ENCODE measurements around the gene XYLT1.
A peak's percentile ranks its signal among the peaks of the same experiment; 100 is the strongest.

XYLT1 gene

DNA sequence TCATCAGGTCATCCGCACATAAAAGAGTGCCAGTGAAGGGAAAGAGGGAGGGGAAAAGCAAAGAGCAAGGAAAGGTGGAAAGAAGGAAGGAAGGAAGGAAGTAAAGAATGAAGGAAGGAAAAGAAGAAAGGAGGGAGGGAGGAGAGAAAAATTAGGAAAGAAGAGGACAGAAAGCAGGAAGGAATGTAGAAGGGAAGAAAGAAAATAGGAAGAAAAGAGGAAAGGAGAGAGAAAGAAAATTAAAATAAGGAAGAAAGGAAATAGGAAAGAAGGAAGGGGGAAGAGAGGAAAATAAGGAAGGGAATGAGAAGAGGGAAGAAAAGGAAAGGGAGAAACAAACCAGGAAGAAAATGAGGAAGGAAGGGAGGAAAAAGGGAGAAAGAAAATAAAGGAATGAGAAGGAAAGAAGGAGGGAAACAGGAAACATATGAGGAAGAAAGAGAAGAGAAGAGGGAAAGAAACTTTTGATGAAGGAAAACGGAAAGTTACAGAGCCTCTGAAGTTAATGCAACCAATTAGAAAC, 212.6 kb downstream of the XYLT1 start:
- DNase-seq (ENCODE audit: insufficient read length, low spot score), result no peak
- FAIRE-seq, result no peak
- TF ChIP-seq TAF1 (IDR thresholded peaks at IDR 0.05; ENCODE audit: low read depth, low read length) (no peak), POLR2A (IDR thresholded peaks at IDR 0.05; ENCODE audit: low read depth, low read length) (no peak), POLR2AphosphoS5 (IDR thresholded peaks at IDR 0.05; ENCODE audit: low read depth, low read length) (no peak)

DNA sequence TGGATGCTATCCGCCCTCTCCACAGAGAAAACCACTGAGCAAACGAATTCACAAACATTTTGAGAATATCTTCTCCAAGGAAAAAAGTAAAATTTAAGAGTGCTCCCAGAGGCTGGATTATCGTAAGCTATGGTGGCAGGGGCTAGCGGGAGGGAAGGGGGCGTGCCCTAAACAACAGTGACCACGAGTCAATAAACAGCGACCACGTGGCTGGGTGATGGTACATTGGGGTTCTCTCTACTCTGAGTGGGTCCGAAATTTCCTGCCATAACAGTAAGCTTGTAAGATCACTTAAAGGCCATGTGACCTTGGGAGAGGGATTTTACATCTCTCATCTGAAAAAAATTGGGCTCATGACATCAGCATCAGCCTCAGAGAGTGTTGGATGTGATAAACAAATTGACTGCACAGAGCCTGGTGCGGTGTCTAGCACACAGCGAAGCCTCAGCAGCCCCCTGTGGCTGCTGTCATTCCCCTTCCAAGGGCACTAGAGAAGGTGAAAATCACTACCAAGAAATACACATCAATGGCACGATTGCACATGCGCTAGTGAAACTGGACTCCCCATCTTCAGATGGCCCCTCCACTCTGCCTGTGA, 213.2 kb downstream of the XYLT1 start:
- DNase-seq (ENCODE audit: insufficient read length, low spot score) (no peak), FAIRE-seq (no peak)
- TF ChIP-seq POLR2A (IDR thresholded peaks at IDR 0.05; ENCODE audit: low read depth, low read length) (no peak), SPI1 (IDR thresholded peaks at IDR 0.05; ENCODE audit: low read depth, low read length) (no peak), POU2F2 (IDR thresholded peaks at IDR 0.05; ENCODE audit: low read depth, low read length) (no peak), TAF1 (IDR thresholded peaks at IDR 0.05; ENCODE audit: low read depth, low read length) (no peak), POLR2AphosphoS5 (IDR thresholded peaks at IDR 0.05; ENCODE audit: low read depth, low read length) (no peak), PAX5 (IDR thresholded peaks at IDR 0.05; ENCODE audit: insufficient read depth, low read length, severe bottlenecking) (no peak)

DNA sequence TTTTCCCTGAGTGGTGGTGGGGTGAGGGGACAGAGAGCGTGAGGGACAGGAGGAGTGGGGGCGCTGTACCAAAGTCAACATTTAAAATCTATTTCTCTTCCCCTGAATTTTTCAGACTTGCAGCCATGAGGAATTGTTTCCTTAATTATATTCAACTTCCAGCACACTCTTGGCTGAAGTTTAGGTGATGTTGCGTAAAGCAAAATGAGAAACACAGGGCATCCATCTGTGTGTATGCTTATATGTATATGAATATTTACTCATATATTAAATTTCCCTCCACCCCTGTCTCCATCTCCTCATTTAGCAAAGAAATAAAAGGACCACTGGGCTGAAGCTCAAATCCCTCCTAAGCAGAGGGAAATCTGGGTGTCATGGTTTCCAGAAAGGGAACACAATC, 218.1 kb downstream of the XYLT1 start:
- FAIRE-seq (no peak), DNase-seq (ENCODE audit: insufficient read length, low spot score) (no peak)
- no peak for TF ChIP-seq POLR2A (IDR thresholded peaks at IDR 0.05; ENCODE audit: low read depth, low read length)
- no peak for TF ChIP-seq POLR2AphosphoS5 (IDR thresholded peaks at IDR 0.05; ENCODE audit: low read depth, low read length)
- no peak for TF ChIP-seq SPI1 (IDR thresholded peaks at IDR 0.05; ENCODE audit: low read depth, low read length)
- no peak for TF ChIP-seq POU2F2 (IDR thresholded peaks at IDR 0.05; ENCODE audit: low read depth, low read length)

DNA sequence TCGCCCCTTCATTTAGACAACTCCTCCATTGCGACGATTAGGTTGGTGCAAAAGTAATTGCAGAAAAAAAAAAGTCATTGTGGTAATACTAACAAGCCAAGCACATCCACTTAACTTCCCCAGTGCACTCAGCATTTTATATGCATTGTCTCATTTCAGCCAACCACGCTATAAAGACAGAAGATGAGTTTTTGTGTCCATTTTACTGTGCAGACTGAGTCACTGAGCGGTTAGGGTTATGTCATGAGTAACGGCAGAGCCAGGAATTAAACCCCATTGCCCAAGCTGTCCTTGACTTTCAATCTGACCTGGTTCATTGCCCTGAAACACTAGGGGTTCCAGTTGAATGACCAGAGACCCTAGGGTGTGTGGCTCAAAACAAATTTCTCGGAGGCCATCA, 218.7 kb downstream of the XYLT1 start:
- TF ChIP-seq SPI1 (IDR thresholded peaks at IDR 0.05; ENCODE audit: low read depth, low read length) (no peak), POLR2AphosphoS5 (IDR thresholded peaks at IDR 0.05; ENCODE audit: low read depth, low read length) (no peak), POLR2A (IDR thresholded peaks at IDR 0.05; ENCODE audit: low read depth, low read length) (no peak), PAX5 (IDR thresholded peaks at IDR 0.05; ENCODE audit: insufficient read depth, low read length, severe bottlenecking) (no peak), POU2F2 (IDR thresholded peaks at IDR 0.05; ENCODE audit: low read depth, low read length) (no peak), TAF1 (IDR thresholded peaks at IDR 0.05; ENCODE audit: low read depth, low read length) (no peak)
- FAIRE-seq (peak; percentile 33), DNase-seq (ENCODE audit: insufficient read length, low spot score) (no peak)

DNA sequence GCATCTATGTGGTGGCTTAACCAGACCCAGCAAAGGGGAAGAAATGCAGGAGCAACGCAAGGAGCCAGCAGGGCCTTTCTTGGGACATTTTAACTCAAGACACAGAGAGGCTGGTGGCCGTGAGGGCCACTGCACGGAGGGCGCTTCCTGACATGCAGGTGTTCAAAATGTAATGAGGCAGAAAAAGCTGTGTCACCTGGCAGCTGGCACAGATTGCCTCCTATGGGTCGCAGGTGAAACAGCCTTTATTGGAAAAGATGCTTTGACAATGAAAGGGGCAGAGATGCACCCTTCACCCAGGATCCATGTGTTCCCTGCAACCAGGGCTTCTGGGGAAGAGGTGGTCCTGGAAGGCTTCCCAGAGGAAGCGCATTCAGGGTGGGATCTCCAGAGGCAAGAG, 219.3 kb downstream of the XYLT1 start:
- no peak for TF ChIP-seq PAX5 (IDR thresholded peaks at IDR 0.05; ENCODE audit: insufficient read depth, low read length, severe bottlenecking)
- TF ChIP-seq POLR2AphosphoS5 (IDR thresholded peaks at IDR 0.05; ENCODE audit: low read depth, low read length), result no peak
- TF ChIP-seq POLR2A (IDR thresholded peaks at IDR 0.05; ENCODE audit: low read depth, low read length), result no peak
- no peak for TF ChIP-seq TAF1 (IDR thresholded peaks at IDR 0.05; ENCODE audit: low read depth, low read length)
- no peak for TF ChIP-seq POU2F2 (IDR thresholded peaks at IDR 0.05; ENCODE audit: low read depth, low read length)
- no peak for TF ChIP-seq SPI1 (IDR thresholded peaks at IDR 0.05; ENCODE audit: low read depth, low read length)
- FAIRE-seq, result peak; percentile 66
- DNase-seq (ENCODE audit: insufficient read length, low spot score), result no peak

DNA sequence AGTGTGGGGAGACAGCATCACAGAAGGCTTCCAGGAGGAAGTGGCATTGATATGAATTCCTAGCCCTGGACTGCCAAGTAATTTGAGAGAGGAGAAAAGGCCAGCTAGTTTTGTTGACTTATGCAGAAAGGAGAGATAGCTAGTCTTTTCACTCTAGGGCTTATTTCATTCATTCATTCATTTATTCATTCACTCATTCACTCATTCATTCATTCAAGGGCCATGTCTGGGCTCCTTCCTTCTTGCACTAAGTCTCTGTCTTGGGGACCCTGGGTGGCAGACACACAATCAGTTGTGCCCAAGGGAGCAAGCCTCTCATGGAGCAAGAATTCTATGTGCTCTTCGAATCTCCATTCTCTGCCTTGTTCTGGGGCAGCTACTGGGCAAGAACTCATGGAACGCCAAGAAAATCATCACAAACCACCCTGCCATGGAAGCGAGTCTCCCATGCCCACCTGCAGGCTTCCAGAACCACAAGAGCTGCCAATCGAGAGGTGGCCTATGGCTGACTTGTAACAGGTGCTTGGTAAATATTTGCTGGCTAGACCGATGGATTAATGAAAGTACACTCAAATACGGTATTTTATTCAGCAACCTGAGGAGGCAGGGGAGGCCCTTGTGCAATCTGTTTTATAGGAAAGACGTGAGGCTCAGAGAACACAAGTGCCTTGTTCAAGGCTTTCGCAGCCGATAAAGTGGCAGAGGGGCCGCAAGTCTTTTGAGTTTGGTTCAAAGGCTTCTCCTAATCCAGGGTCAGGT, 223.6 kb downstream of the XYLT1 start:
- DNase-seq (ENCODE audit: insufficient read length, low spot score) (no peak), FAIRE-seq (no peak)
- TF ChIP-seq POLR2AphosphoS5 (IDR thresholded peaks at IDR 0.05; ENCODE audit: low read depth, low read length), result no peak
- no peak for TF ChIP-seq POLR2A (IDR thresholded peaks at IDR 0.05; ENCODE audit: low read depth, low read length)
- TF ChIP-seq POU2F2 (IDR thresholded peaks at IDR 0.05; ENCODE audit: low read depth, low read length), result no peak
- TF ChIP-seq PAX5 (IDR thresholded peaks at IDR 0.05; ENCODE audit: insufficient read depth, low read length, severe bottlenecking), result no peak
- TF ChIP-seq TAF1 (IDR thresholded peaks at IDR 0.05; ENCODE audit: low read depth, low read length), result no peak
- no peak for TF ChIP-seq SPI1 (IDR thresholded peaks at IDR 0.05; ENCODE audit: low read depth, low read length)

DNA sequence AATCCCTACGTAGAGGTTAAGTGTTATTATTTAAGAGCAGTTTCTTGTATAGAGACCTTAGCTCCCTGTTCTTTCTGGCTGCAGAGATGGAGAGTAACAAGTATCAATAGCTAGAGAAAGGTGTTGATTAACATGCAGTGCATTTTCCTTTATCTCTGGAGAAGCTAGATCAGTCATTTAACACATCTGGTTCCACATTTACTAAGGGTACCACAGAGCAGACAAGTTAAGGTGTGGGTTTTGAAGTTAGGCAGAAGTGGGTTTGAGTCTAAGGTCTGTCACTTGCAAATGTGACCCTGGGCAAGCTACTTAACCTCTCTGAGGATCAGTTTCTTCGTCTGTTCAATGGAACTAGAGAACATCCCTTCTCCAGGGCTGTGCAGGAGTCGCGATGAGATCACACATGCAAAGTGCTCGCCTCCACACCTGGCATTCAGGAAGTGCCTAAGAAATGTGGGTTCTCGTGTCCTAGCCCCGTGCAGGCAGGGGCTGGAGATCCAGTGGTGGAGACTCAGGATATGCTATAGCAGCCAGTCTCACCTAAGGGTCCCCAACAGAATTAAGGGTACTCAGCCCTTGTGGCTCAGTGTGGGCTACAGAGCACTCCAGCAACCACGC, 224.4 kb downstream of the XYLT1 start:
- FAIRE-seq, result peak; percentile 48
- TF ChIP-seq PAX5 (IDR thresholded peaks at IDR 0.05; ENCODE audit: insufficient read depth, low read length, severe bottlenecking) (no peak), SPI1 (IDR thresholded peaks at IDR 0.05; ENCODE audit: low read depth, low read length) (no peak), POLR2AphosphoS5 (IDR thresholded peaks at IDR 0.05; ENCODE audit: low read depth, low read length) (no peak), POLR2A (IDR thresholded peaks at IDR 0.05; ENCODE audit: low read depth, low read length) (no peak), POU2F2 (IDR thresholded peaks at IDR 0.05; ENCODE audit: low read depth, low read length) (no peak), TAF1 (IDR thresholded peaks at IDR 0.05; ENCODE audit: low read depth, low read length) (no peak)
- DNase-seq (ENCODE audit: insufficient read length, low spot score), result no peak

DNA sequence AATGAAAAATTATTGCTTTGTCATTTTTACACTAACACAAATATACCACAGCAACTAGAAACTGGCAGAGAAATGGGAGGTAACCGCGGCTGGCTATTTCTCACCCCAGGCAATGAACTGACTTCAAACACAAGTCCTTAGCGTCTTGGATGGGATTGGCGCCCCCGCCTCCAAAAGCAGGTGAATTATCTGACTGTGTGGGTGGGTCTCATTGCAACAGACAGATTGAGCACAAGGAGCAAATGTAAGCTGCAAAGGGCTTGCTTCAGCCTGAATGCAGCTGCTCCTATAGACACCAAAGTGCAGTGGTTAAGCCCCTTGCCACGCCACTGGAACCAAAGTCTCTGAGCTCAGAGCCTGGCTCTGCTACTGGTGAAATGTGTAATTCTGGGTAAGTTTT, 225.0 kb downstream of the XYLT1 start:
- no peak for TF ChIP-seq POLR2AphosphoS5 (IDR thresholded peaks at IDR 0.05; ENCODE audit: low read depth, low read length)
- no peak for TF ChIP-seq TAF1 (IDR thresholded peaks at IDR 0.05; ENCODE audit: low read depth, low read length)
- TF ChIP-seq POU2F2 (IDR thresholded peaks at IDR 0.05; ENCODE audit: low read depth, low read length), result no peak
- no peak for TF ChIP-seq PAX5 (IDR thresholded peaks at IDR 0.05; ENCODE audit: insufficient read depth, low read length, severe bottlenecking)
- no peak for TF ChIP-seq POLR2A (IDR thresholded peaks at IDR 0.05; ENCODE audit: low read depth, low read length)
- TF ChIP-seq SPI1 (IDR thresholded peaks at IDR 0.05; ENCODE audit: low read depth, low read length), result no peak
- FAIRE-seq, result no peak
- DNase-seq (ENCODE audit: insufficient read length, low spot score), result no peak

DNA sequence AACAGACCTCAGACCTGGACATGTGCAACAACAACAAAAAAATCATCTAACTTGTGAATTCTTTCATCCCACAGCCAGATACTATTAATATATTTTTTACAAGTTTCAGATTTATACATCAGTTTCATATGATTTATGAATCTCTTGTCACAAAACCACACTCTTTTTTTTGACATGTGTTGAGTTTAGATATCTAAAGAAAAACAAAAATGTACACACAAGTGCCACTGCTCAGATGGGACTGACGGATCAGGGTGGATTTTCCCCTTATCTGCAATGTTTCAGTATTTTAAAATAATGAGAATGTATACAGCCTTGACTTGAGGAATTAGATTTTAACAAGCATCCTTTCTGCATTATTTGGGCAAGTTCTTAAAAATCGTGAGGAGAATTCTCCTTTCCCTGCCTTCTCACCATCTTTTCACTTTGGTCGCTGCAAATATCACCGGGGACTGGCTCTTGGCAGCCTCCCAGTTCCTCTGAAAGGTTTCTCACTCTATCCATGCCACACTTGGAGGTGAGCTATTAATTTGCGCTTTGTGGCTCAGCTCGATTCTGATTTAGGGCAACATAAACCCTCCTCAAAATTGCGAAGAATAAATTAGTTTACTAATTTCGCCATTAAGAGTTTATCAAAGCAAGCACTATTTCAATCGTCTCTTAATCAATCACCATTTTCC, 225.7 kb downstream of the XYLT1 start:
- TF ChIP-seq SPI1 (IDR thresholded peaks at IDR 0.05; ENCODE audit: low read depth, low read length) (no peak), PAX5 (IDR thresholded peaks at IDR 0.05; ENCODE audit: insufficient read depth, low read length, severe bottlenecking) (no peak), POU2F2 (IDR thresholded peaks at IDR 0.05; ENCODE audit: low read depth, low read length) (no peak)
- DNase-seq (ENCODE audit: insufficient read length, low spot score) (no peak), FAIRE-seq (no peak)
